COR-L47 (cell line): ENCODE results near the gene GOSR1.
"Not testable (repeated sequence)": the region's sequence is repeated elsewhere in the genome, so short reads cannot be mapped to it uniquely, and the experiment has no call there.

ENCODE experiments used
- DNase-seq: peaks from one replicate; lab custom pipeline; 2025; lab: John Stamatoyannopoulos, UW

The GOSR1 gene

GRCh38 chr17:30545024-30545423, 67.8 kb downstream of the GOSR1 start:
- no peak for DNase-seq

- no peak for DNase-seq
These were observed 70.8 kb downstream of the GOSR1 start for GRCh38 chr17:30547778-30548573.

DNA sequence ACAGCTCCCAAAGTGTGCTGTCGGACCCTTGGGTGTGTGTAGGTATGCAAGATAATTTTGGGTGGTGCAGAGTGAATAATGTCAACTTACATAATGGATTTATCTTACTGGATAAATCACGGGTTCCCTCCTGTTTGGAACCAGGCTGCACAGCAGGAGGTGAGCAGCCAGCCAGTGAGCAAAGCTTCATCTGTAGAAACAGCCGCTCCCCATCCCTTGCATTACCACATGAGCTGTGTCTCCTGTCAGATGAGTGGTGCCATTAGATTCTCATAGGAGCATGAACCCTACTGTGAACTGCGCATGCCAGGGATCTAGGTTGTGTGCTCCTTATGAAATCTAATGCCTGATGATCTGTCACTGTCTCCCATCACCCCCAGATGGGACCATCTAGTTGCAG, 72.0 kb downstream of the GOSR1 start:
- DNase-seq = not testable (repeated sequence)

DNA sequence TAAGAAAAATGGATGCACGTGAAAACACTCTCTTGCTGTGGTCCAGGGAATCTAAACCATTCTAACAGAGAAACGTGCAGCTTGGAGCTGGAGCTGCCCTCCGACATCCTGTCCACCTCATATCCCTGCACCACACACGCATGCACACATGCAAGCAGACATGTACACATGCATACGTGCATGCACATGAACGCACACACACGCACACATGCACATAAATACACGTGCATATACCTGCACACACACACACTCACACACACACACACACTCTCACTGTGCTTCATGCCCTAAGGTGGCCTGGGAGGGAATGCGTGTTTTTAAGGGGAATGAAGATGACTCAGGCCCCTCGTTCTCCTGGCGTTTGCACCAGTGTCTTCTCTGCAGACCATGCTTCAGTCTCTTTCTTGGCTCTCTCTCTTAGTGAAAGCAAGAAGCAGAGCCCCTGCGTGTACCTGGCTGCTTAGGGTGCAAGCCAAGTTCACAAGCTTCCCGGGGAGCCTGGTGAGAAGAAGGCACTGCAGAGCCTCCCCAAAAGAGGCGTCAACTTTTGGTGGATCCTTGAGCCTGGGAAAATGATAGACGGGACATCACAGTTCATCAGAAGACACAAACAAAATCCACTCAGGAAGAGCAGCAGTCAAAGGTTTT, 72.8 kb downstream of the GOSR1 start:
- DNase-seq = no peak

DNA sequence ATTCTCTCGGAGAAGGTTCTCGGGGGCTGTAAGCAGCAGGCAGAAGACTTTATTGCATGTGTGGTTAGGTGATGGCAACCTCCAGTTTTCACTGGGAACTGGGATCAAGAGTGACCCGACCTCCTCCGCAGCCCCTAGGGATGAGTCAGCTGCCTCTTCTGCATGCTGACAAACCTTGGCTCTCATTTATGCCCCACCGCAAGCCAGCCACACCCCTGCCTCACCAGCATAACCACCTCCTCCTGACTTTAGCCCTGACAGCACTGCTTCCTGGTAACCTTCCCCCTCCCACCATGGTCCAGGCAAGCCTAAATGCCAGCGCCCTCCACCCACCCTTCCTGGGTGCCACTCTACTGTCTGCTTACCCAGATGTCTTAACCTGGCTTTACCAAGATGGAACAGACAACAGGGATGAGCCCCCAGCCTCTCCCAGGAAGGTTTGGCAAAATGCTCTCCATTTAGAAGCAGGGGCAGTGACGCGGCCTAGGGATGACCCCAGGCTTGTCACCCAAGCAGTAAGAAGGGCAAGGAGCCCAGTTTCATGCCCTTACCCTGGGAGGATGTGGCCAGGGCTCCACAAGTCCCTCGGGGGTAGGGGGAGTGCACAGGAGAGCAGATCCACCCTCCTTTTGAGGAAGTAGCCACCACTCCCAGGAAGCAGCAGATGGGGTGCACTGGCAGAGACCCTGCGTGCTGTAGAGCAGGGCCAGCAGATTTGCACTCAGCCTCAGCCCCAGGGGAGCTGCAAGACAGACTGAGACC, 73.5 kb downstream of the GOSR1 start:
- no peak for DNase-seq

DNA sequence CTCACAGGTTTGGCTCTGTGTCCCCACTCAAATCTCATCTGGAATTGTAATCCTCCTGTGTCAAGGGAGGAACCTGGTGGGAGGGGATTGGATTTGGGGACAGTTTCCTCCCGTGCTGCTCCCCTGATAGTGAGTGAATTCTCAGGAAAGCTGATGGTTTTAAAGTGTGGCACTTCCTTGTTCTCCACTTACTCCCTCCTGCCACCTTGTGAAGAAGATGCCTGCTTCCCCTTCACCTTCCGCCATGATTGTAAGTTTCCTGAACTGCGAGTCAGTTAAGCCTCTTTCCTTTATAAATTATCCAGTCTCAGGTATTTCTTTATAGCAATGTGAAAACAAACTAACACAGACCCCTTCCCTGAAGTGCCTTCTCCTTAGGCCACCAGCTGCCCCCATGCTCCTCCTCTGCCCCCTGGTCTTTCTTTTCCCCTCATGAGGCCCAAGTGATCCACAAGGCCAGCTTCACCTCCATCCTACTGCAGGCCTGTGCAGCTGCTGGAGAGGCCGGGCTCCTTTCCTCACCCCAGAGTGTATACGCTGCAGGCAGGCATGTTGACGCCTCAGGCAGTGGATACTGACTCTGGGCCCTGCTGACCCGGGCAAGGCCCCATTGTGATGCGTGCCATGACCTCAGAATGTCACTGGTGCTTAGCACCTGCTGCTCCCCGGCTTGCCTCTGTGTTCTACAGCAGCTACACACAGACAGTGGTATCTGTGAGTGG, 74.2 kb downstream of the GOSR1 start:
- DNase-seq = not testable (repeated sequence)

DNA sequence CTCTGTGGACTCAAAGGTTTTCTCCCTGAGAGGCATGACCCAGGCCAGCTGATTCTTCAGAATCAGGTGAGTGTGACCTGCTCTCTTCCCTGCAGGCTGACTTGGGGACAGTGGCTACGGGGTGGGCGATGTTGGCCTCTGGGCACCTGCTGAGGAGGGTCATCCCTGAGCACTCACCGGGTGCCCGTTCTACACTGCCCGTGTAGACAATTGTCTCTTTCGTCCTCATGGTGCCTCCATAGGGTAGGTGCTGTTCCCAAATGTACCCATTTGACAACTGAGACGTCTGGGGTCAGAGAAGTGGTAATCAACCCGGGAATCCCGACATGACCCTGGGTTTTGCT, 74.8 kb downstream of the GOSR1 start:
- no peak for DNase-seq

DNA sequence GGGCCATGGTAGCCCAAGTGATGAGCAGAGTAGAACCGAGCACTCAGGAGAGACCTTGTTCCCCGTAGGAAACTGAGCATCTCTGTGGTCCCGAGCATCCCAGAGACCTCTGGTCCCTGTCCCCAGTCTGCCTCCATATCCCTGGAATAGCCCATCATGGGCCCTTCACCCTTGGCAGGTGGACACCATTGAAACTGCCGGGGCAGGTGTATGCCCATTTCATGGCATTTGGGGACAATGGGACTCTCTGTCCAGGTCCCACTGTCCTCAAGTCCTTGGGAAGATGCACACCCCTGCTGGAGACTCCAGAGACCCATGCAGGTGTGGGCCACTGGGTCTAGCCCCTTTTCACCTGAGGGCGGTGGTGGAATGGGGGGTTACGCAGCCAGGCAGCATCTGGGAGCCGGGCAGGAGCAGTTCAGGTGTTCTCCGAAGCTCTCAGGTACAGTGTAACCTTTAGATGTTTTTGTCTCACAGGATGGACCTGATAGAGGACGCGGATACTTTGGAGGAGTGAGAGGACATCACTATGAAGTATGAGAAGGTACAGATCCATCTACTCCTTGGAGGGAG, 75.9 kb downstream of the GOSR1 start:
- DNase-seq = no peak

DNA sequence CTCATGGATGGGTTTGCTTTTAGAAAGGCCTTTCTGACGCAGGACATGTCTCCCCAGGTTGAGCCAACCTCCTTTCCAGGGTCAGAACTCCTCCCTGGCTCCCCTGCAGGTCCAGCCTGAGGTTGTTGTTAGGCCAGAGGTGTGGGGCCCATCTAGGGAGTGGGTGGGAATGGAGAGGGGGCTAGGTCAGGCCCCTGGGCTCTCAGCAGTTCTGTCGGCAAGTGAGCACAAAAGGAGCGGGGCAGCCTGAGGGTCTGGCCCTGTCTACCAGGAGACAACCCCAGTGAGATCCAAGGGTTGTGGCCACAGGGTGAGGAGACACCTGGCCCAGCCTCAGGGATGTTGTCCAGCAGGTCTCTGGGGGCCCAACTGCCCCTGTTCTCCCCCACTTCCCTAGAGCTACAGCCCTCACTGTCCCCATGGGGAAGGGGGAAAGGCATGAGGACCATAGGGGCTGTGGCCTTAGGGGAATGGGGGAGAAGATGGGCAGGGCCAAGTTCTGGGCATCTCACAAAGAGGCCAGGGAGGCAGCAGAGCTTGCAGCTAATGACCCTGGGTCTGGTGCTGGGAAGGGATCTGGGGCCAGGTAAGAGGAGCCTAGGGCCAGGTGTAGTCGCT, 76.7 kb downstream of the GOSR1 start:
- not testable (repeated sequence) for DNase-seq

- no peak for DNase-seq
These were observed 77.9 kb downstream of the GOSR1 start for GRCh38 chr17:30554839-30555751.

DNA sequence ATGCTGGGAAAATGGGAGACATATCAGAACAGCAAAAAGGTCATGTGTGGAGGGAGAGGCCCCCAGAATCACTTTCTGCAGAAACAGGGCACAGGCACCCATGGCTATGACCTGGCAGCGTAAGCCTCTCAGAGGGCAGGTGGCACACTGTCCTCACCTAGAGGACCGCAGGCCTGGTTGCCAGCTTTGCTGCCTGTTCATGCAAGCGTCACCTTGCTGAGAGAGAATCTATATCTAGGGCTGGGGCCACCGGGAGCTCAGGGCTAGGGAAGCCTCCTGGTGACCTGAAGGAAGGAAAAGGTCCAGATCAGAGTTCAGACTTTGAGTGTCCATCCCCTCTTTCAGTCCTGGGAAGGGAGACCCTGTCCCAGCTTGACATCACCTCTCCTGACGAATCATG, 78.7 kb downstream of the GOSR1 start:
- DNase-seq = no peak

GRCh38 chr17:30556374-30557332, 79.4 kb downstream of the GOSR1 start:
- no peak for DNase-seq

DNA sequence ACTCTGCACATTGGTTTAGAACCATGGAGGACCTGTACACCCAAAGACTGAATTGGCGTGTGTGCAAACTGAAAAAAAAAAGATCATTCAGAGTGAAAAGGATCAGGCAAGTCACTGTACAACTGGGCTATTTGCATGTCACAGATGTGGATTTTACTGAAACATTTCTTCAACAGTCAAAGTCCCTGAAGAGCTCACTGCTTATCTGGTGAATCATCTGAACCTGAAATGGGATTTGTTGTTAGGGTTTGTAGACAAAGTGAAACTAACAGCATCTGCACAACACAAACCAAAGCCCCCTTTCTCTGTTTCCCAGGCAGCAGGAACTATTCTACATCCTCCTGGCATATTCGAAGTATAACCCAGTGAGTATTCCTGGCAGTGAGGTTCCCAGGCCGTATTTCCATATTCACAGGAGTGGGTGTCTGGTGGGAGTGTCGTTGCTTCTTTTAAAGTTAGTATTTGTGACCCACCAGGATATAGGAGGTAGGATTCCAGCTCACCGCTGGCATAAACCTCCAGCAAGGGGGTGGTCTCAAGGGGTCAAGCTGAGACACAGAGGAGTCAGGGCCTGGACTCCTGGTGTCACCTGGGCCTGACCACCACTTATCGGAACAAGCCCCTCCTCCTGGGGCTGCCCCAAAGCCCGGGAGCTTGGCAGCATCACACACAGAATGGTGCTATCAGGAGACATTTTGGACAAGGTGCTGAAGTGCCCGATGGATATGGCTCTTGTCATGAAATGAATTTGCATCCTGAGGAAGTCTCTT, 80.9 kb downstream of the GOSR1 start:
- no peak for DNase-seq

- DNase-seq = no peak
These were observed 81.7 kb downstream of the GOSR1 start for GRCh38 chr17:30558686-30559545.

GRCh38 chr17:30559656-30560055, 82.4 kb downstream of the GOSR1 start:
- DNase-seq = no peak

DNA sequence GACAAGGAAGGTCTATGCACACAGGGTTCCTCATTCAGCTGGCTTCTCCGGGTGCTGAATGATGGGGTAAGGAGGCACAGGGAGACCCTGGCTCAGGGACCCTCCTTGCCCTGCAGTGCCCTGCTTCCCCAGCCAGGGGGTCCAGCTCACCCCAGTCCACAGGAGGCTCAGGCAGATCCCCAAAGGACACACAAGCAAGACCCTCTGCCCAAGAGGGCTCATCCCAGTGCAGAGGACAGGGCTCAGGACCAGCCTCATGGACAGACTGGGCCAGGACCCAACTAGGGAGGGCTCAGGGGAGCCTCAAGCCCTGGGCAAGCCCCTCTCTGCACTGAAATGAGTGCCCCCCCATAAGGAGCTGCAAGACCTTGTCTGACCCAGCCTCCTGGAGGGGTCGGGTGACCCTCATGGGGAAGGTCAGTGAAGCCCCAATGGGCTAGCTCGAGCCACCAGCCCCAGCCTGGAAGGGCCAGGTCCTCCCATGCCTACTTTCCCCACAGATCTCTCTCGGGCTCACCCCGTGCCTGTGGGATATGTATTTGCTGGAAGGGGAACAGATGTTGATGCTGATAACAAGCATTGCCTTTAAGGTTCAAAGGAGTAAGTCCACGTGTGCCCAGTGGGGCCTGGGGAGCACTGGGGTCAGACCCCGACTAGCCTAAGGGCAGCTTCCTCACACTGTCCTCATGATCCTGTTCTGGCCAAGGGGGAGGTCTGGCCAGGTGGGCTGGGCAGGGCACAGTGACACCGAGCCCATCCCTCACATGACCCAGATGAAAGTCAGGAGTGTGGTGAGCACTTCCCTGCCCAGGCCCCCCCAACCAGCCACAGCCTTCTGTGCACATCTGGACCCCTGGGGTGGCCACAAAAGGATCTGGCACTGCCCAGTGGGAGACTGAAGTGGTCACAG, 83.2 kb downstream of the GOSR1 start:
- not testable (repeated sequence) for DNase-seq
